SK-N-SH treated with all-trans-retinoic acid at 6 μM for 48 hours (cell line): ENCODE data around the gene EHD1.

ENCODE experiments used
- ATAC-seq: fragments of 200-7000 bp; cut with Tn5 transposase; 3 replicates; pipeline ENCODE4 v1.9.1; 2020; ENCODE audit warnings: mild to moderate bottlenecking, moderate library complexity
- ARNTL ChIP-seq: fragments of 450-650 bp; formaldehyde crosslinking; IDR thresholded peaks from 2 replicates; pipeline ENCODE4 v1.5.0; 2020; ENCODE audit warnings: low read depth, mild to moderate bottlenecking, moderate library complexity, borderline replicate concordance
- BACH2 ChIP-seq: fragments of 250-450 bp; sonication (Bioruptor Pico); IDR thresholded peaks from 2 replicates; pipeline ENCODE4 v1.9.0; 2021; ENCODE audit warnings: mild to moderate bottlenecking, borderline replicate concordance
- CREB5 ChIP-seq: fragments of 250-450 bp; sonication (Bioruptor Pico); IDR thresholded peaks from 2 replicates; pipeline ENCODE4 v1.5.1; 2020; ENCODE audit warnings: low read depth, mild to moderate bottlenecking, moderate library complexity
- CSDC2 ChIP-seq: fragments of 250-450 bp; sonication (Bioruptor Pico); IDR thresholded peaks from 2 replicates; pipeline ENCODE4 v1.5.0; 2020; ENCODE audit warnings: mild to moderate bottlenecking, moderate library complexity
- CSRNP3 ChIP-seq: fragments of 250-450 bp; sonication (Bioruptor Pico); IDR thresholded peaks from 2 replicates; pipeline ENCODE4 v1.5.1; 2021; ENCODE audit warnings: mild to moderate bottlenecking, moderate library complexity
- ESRRG ChIP-seq: fragments of 250-450 bp; sonication (Bioruptor Pico); IDR thresholded peaks from 2 replicates; pipeline ENCODE4 v1.6.1; 2021; ENCODE audit warnings: mild to moderate bottlenecking
- GLIS3 ChIP-seq: fragments of 250-450 bp; sonication (Bioruptor Pico); IDR thresholded peaks from 2 replicates; pipeline ENCODE4 v1.5.0; 2020; ENCODE audit warnings: mild to moderate bottlenecking, moderate library complexity
- ISL1 ChIP-seq: fragments of 250-450 bp; sonication (Bioruptor Pico); IDR thresholded peaks from 2 replicates; pipeline ENCODE4 v2.1.2; 2022; ENCODE audit warnings: mild to moderate bottlenecking, moderate library complexity
- PATZ1 ChIP-seq: fragments of 250-450 bp; sonication (Bioruptor Pico); IDR thresholded peaks from 2 replicates; pipeline ENCODE4 v1.8.0; 2020; ENCODE audit warnings: mild to moderate bottlenecking, moderate library complexity, borderline replicate concordance
- POU6F1 ChIP-seq: fragments of 250-450 bp; sonication (Bioruptor Pico); IDR thresholded peaks from 2 replicates; pipeline ENCODE4 v1.8.0; 2021; ENCODE audit warnings: low read depth, mild to moderate bottlenecking, moderate library complexity, borderline replicate concordance
- PPARA ChIP-seq: fragments of 250-450 bp; sonication (Bioruptor Pico); IDR thresholded peaks from 2 replicates; pipeline ENCODE4 v1.5.0; 2020; ENCODE audit warnings: mild to moderate bottlenecking, borderline replicate concordance
- RARB ChIP-seq: fragments of 250-450 bp; sonication (Bioruptor Pico); IDR thresholded peaks from 2 replicates; pipeline ENCODE4 v1.8.0; 2021; ENCODE audit warnings: mild to moderate bottlenecking, moderate library complexity
- SNAI2 ChIP-seq: fragments of 250-450 bp; sonication (Bioruptor Pico); IDR thresholded peaks from 2 replicates; pipeline ENCODE4 v1.5.0; 2020; ENCODE audit warnings: mild to moderate bottlenecking, moderate library complexity
- TCF4 ChIP-seq: fragments of 250-450 bp; sonication (Bioruptor Pico); IDR thresholded peaks from 2 replicates; pipeline ENCODE4 v1.8.0; 2021; ENCODE audit warnings: mild to moderate bottlenecking, moderate library complexity, borderline replicate concordance
- TOX ChIP-seq: fragments of 250-450 bp; sonication (Bioruptor Pico); IDR thresholded peaks from 2 replicates; pipeline ENCODE4 v1.8.0; 2021; ENCODE audit warnings: mild to moderate bottlenecking, moderate library complexity, borderline replicate concordance
- TSHZ2 ChIP-seq: fragments of 250-450 bp; sonication (Bioruptor Pico); IDR thresholded peaks from 2 replicates; pipeline ENCODE4 v1.5.0; 2020; ENCODE audit warnings: mild to moderate bottlenecking, moderate library complexity
- ZC3H10 ChIP-seq: fragments of 250-450 bp; sonication (Bioruptor Pico); IDR thresholded peaks from 2 replicates; pipeline ENCODE4 v1.5.1; 2021; ENCODE audit warnings: mild to moderate bottlenecking, moderate library complexity
- ZFP3 ChIP-seq: fragments of 250-450 bp; sonication (Bioruptor Pico); IDR thresholded peaks from 2 replicates; pipeline ENCODE4 v1.5.0; 2020; ENCODE audit warnings: mild to moderate bottlenecking, moderate library complexity
- ZNF565 ChIP-seq: fragments of 450-650 bp; formaldehyde crosslinking; conservative IDR thresholded peaks from 2 replicates; pipeline ENCODE4 v1.5.0; 2020; ENCODE audit warnings: low read depth, mild to moderate bottlenecking, moderate library complexity
- ZNF70 ChIP-seq: fragments of 450-650 bp; formaldehyde crosslinking; IDR thresholded peaks from 2 replicates; pipeline ENCODE4 v1.5.0; 2020; ENCODE audit warnings: mild to moderate bottlenecking, moderate library complexity
- ZNF8 ChIP-seq: fragments of 450-650 bp; formaldehyde crosslinking; IDR thresholded peaks from 2 replicates; pipeline ENCODE4 v1.5.0; 2020; ENCODE audit warnings: mild to moderate bottlenecking, moderate library complexity

EHD1 gene

GRCh38 chr11:64834031-64834722, 44.2 kb downstream of the EHD1 start:
- TF ChIP-seq TCF4 (CRISPR knock-in tag) (no peak), TSHZ2 (CRISPR knock-in tag) (no peak), RARB (CRISPR knock-in tag) (no peak), PATZ1 (no peak), ZNF70 (CRISPR knock-in tag) (no peak), ESRRG (CRISPR knock-in tag) (no peak), ZFP3 (CRISPR knock-in tag) (no peak), CREB5 (CRISPR knock-in tag) (no peak), CSRNP3 (CRISPR knock-in tag) (no peak), POU6F1 (CRISPR knock-in tag) (no peak), ZC3H10 (CRISPR knock-in tag) (no peak), BACH2 (no peak), ZNF8 (CRISPR knock-in tag) (no peak), TOX (CRISPR knock-in tag) (no peak)
- ATAC-seq = no peak

- no peak for ATAC-seq
- TF ChIP-seq BACH2 (no peak), ARNTL (no peak), PPARA (CRISPR knock-in tag) (no peak), CSDC2 (CRISPR knock-in tag) (no peak), POU6F1 (CRISPR knock-in tag) (no peak), SNAI2 (no peak), GLIS3 (CRISPR knock-in tag) (no peak), CREB5 (CRISPR knock-in tag) (no peak), TSHZ2 (CRISPR knock-in tag) (no peak), ZNF8 (CRISPR knock-in tag) (no peak), TCF4 (CRISPR knock-in tag) (no peak), ESRRG (CRISPR knock-in tag) (no peak), ZNF565 (CRISPR knock-in tag) (no peak), ISL1 (CRISPR knock-in tag) (no peak), CSRNP3 (CRISPR knock-in tag) (no peak), ZNF70 (CRISPR knock-in tag) (no peak)
Observed at GRCh38 chr11:64833509-64833908, 44.9 kb downstream of the EHD1 start.
